ENCODE results near the gene ADCYAP1R1. TPM values are rescaled to one million over a fixed set of nuclear protein-coding genes. Genes with fewer than 3 reads are reported as not detected.

ADCYAP1R1 gene
- polyA plus RNA-seq, 3 donors, result not detected

GRCh38 chr7:31094271-31094670, 42.2 kb downstream of the ADCYAP1R1 start:
- no peak overlapping the region for H2AFZ ChIP-seq (ENCODE audit: insufficient read depth, low read depth, low read length, poor library complexity, severe bottlenecking)
- no peaks in the 10 kb centered on the region for H4K20me1 ChIP-seq (ENCODE audit: insufficient read depth, low read length)
- Mint-ChIP-seq H3K36me3 (no peaks in the 10 kb centered on the region), H3K4me3 (no peak overlapping the region), H3K27me3 (ENCODE audit: low read depth in 3 of 3) (peaks cover 3 to 8% (median 3%) of the 10 kb centered on the region in 3 donors), H3K4me1 (no peaks in the 10 kb centered on the region), H3K9me3 (peaks cover 0 to 2% (median 0%) of the 10 kb centered on the region in 7 donors), H3K27ac (peak overlapping the region in 1 of 7 donors; percentile 65)
- H3K9ac ChIP-seq (ENCODE audit: insufficient read depth, low read length, poor library complexity, severe bottlenecking), result no peak overlapping the region
- H3K4me1 ChIP-seq (ENCODE audit: control insufficient read depth in 1 of 2, insufficient read depth in 2 of 2, low read length in 2 of 2), result no peaks in the 10 kb centered on the region
- no peak overlapping the region for H3K27ac ChIP-seq (ENCODE audit: low read depth in 1 of 2, low read length in 2 of 2)
- no peaks in the 10 kb centered on the region for H3K79me2 ChIP-seq (ENCODE audit: insufficient read depth, low read length)
- WGBS (ENCODE audit: insufficient coverage), result 67% methylated on average over 3 of the region's 4 CpGs
- no peaks in the 10 kb centered on the region for H3K27me3 ChIP-seq (ENCODE audit: control insufficient read depth in 2 of 2, insufficient read depth in 2 of 2, low read length in 2 of 2)
- no peak overlapping the region for H3K4me3 ChIP-seq (replicated peaks in 1 of 3; ENCODE audit: low read depth in 2 of 3, low read length in 3 of 3)
- no peaks in the 10 kb centered on the region for H3K9me3 ChIP-seq (replicated peaks in 1 of 2; ENCODE audit: control insufficient read depth in 1 of 2, insufficient read depth in 1 of 2, low read length in 2 of 2)
- H3K36me3 ChIP-seq (replicated peaks in 1 of 2; ENCODE audit: control insufficient read depth in 1 of 2, insufficient read depth in 2 of 2, low read length in 2 of 2), result no peaks in the 10 kb centered on the region
- intact Hi-C loops (cut with micrococcal nuclease), result no loop called here
- DNase-seq, result no peak
- TF ChIP-seq CTCF (IDR thresholded peaks at IDR 0.05), result no peak
- no peak overlapping the region for H3K4me2 ChIP-seq (replicated peaks; ENCODE audit: extremely low read depth, low read length, poor library complexity, severe bottlenecking)

DNA sequence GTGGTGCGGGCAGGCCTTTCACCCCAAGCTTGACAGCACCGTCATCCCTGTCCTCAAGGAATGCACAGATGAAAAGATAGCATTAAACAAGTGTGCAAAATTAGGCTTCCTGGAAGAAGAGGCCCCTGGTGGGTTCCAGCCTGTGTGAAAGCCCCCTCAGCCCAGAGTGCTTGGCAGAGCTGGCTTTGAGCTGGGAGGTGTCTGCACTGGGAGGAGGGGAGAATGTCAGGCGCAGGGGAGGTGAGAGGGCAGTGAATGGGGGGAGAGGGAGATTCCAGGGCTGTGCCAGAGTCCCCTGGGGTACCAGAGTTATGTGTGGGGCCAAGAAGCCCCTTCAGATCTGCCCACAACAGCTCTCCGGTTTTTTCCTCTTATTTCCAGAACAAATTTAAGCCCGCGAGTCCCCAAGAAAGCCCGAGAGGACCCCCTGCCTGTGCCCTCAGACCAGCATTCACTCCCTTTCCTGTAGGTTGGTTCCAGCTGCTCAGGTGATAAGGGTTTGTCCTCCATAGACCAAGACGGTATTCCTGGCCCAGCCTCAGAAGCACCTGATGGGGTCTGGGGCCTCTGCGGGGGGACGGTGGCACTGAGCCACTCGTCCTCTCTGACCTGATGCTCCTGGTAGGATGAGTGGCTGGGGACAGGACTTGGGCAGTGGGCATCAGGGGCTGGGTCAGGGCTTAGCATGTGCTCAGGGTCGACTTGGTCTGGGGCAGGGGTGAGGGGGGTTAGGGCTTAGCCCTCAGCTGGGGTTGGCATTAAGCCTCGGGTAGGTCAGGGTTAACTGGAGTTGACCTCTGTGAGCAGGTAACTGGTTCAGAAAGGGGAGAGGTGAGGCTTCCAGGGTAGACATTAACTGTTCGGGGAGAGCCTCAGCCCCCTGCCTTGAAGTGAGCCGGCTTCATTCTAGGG, 43.4 kb downstream of the ADCYAP1R1 start:
- no peak overlapping the region for H3K4me2 ChIP-seq (replicated peaks; ENCODE audit: extremely low read depth, low read length, poor library complexity, severe bottlenecking)
- Mint-ChIP-seq H3K27ac (no peak overlapping the region), H3K4me3 (no peak overlapping the region), H3K27me3 (ENCODE audit: low read depth in 3 of 3) (peaks cover 3 to 9% (median 5%) of the 10 kb centered on the region in 3 donors), H3K9me3 (peaks cover 0 to 2% (median 0%) of the 10 kb centered on the region in 7 donors), H3K4me1 (no peaks in the 10 kb centered on the region), H3K36me3 (no peaks in the 10 kb centered on the region)
- DNase-seq, result no peak
- TF ChIP-seq CTCF (IDR thresholded peaks at IDR 0.05), result no peak
- no peaks in the 10 kb centered on the region for H3K79me2 ChIP-seq (ENCODE audit: insufficient read depth, low read length)
- H3K9me3 ChIP-seq (replicated peaks in 1 of 2; ENCODE audit: control insufficient read depth in 1 of 2, insufficient read depth in 1 of 2, low read length in 2 of 2), result no peaks in the 10 kb centered on the region
- no peak overlapping the region for H3K9ac ChIP-seq (ENCODE audit: insufficient read depth, low read length, poor library complexity, severe bottlenecking)
- no peaks in the 10 kb centered on the region for H3K27me3 ChIP-seq (ENCODE audit: control insufficient read depth in 2 of 2, insufficient read depth in 2 of 2, low read length in 2 of 2)
- no peaks in the 10 kb centered on the region for H3K4me1 ChIP-seq (ENCODE audit: control insufficient read depth in 1 of 2, insufficient read depth in 2 of 2, low read length in 2 of 2)
- no peaks in the 10 kb centered on the region for H4K20me1 ChIP-seq (ENCODE audit: insufficient read depth, low read length)
- no peak overlapping the region for H3K4me3 ChIP-seq (replicated peaks in 1 of 3; ENCODE audit: low read depth in 2 of 3, low read length in 3 of 3)
- no peak overlapping the region for H3K27ac ChIP-seq (ENCODE audit: low read depth in 1 of 2, low read length in 2 of 2)
- WGBS (ENCODE audit: insufficient coverage), result 75% methylated on average over 10 of the region's 15 CpGs
- intact Hi-C loops (cut with micrococcal nuclease), result no loop called here
- H3K36me3 ChIP-seq (replicated peaks in 1 of 2; ENCODE audit: control insufficient read depth in 1 of 2, insufficient read depth in 2 of 2, low read length in 2 of 2), result no peaks in the 10 kb centered on the region
- no peak overlapping the region for H2AFZ ChIP-seq (ENCODE audit: insufficient read depth, low read depth, low read length, poor library complexity, severe bottlenecking)
